WERI-Rb-1 (cell line): ENCODE data around the gene SMYD1.

Experiments used
- DNase-seq: peaks from one replicate; pipeline ENCODE4 v3.0.0-alpha.2; 2020
- H3K27ac ChIP-seq: fragments of 250-450 bp; sonication (Bioruptor Pico); 2 replicates; pipeline ENCODE4 v1.5.1; 2020; ENCODE audit warnings: mild to moderate bottlenecking, moderate library complexity
- H3K27me3 ChIP-seq: fragments of 250-450 bp; sonication (Bioruptor Pico); 2 replicates; pipeline ENCODE4 v1.5.1; 2021; ENCODE audit warnings: mild to moderate bottlenecking, low read depth, moderate library complexity; ENCODE audit not compliant: insufficient read depth, severe bottlenecking
- H3K36me3 ChIP-seq: fragments of 250-450 bp; sonication (Bioruptor Pico); 2 replicates; pipeline ENCODE4 v1.5.1; 2020; ENCODE audit warnings: mild to moderate bottlenecking, moderate library complexity
- H3K4me3 ChIP-seq: 2 replicates; pipeline ENCODE4 v1.5.1; 2011; ENCODE audit warnings: low read depth, mild to moderate bottlenecking, control low read depth, low read length
- H3K9me3 ChIP-seq: fragments of 250-450 bp; sonication (Bioruptor Pico); 2 replicates; pipeline ENCODE4 v1.5.1; 2021; ENCODE audit warnings: mild to moderate bottlenecking, moderate library complexity; ENCODE audit not compliant: severe bottlenecking
- CTCF ChIP-seq: IDR thresholded peaks from 2 replicates; pipeline ENCODE4 v1.5.1; 2011; ENCODE audit warnings: low read depth, mild to moderate bottlenecking, control low read depth, inconsistent platforms, low read length

SMYD1 gene

GRCh38 chr2:88097192-88097591 lies 29.6 kb downstream of the SMYD1 start:
- no peaks in the 10 kb centered on the region for H3K9me3 ChIP-seq
- H3K27ac ChIP-seq: no peak overlapping the region
- DNase-seq: no peak
- no peak for TF ChIP-seq CTCF
- H3K4me3 ChIP-seq: no peak overlapping the region
- no peaks in the 10 kb centered on the region for H3K36me3 ChIP-seq
- H3K27me3 ChIP-seq: peaks cover 51% of the 10 kb centered on the region

GRCh38 chr2:88097891-88098557 lies 30.4 kb downstream of the SMYD1 start:
- peaks cover 50% of the 10 kb centered on the region for H3K27me3 ChIP-seq
- no peak overlapping the region for H3K4me3 ChIP-seq
- no peak for DNase-seq
- no peaks in the 10 kb centered on the region for H3K36me3 ChIP-seq
- no peaks in the 10 kb centered on the region for H3K9me3 ChIP-seq
- no peak overlapping the region for H3K27ac ChIP-seq
- no peak for TF ChIP-seq CTCF

- Histone ChIP-seq H3K36me3 (no peaks in the 10 kb centered on the region), H3K9me3 (no peaks in the 10 kb centered on the region), H3K27me3 (peaks cover 53% of the 10 kb centered on the region), H3K27ac (no peak overlapping the region), H3K4me3 (no peak overlapping the region)
- no peak for DNase-seq
- TF ChIP-seq CTCF: no peak
Observed at GRCh38 chr2:88098558-88098900, 30.9 kb downstream of the SMYD1 start.

GRCh38 chr2:88099798-88100488 lies 32.3 kb downstream of the SMYD1 start:
- H3K4me3 ChIP-seq: no peak overlapping the region
- no peaks in the 10 kb centered on the region for H3K36me3 ChIP-seq
- no peak for DNase-seq
- H3K9me3 ChIP-seq: no peaks in the 10 kb centered on the region
- TF ChIP-seq CTCF: no peak
- peaks cover 59% of the 10 kb centered on the region for H3K27me3 ChIP-seq
- H3K27ac ChIP-seq: no peak overlapping the region

- no peak overlapping the region for H3K4me3 ChIP-seq
- no peak for TF ChIP-seq CTCF
- peaks cover 64% of the 10 kb centered on the region for H3K27me3 ChIP-seq
- no peak overlapping the region for H3K27ac ChIP-seq
- no peaks in the 10 kb centered on the region for H3K9me3 ChIP-seq
- H3K36me3 ChIP-seq: no peaks in the 10 kb centered on the region
- DNase-seq: no peak
Observed at GRCh38 chr2:88100489-88100858, 32.8 kb downstream of the SMYD1 start.

- Histone ChIP-seq H3K27ac (no peak overlapping the region), H3K27me3 (peaks cover 79% of the 10 kb centered on the region), H3K4me3 (no peak overlapping the region), H3K36me3 (no peaks in the 10 kb centered on the region), H3K9me3 (no peaks in the 10 kb centered on the region)
- DNase-seq: no peak
- TF ChIP-seq CTCF: no peak
Observed at GRCh38 chr2:88108796-88109195, 41.2 kb downstream of the SMYD1 start.
